IPS-18c (cell line): Measurements from ENCODE around the gene CACNA1D.
"Not testable (repeated sequence)": the region's sequence is repeated elsewhere in the genome, so short reads cannot be mapped to it uniquely, and the experiment has no call there.

ENCODE experiments used
- H3K4me3 ChIP-seq: 2 replicates; pipeline ENCODE4 v1.7.0; 2013; ENCODE audit warnings: low read depth, mild to moderate bottlenecking, low read length, moderate library complexity; ENCODE audit not compliant: insufficient read depth
- H3K9me3 ChIP-seq: one replicate; pipeline ENCODE4 v1.6.1; 2013; ENCODE audit warnings: mild to moderate bottlenecking, low read length, moderate library complexity; ENCODE audit not compliant: control insufficient read depth, insufficient read depth

CACNA1D gene

DNA sequence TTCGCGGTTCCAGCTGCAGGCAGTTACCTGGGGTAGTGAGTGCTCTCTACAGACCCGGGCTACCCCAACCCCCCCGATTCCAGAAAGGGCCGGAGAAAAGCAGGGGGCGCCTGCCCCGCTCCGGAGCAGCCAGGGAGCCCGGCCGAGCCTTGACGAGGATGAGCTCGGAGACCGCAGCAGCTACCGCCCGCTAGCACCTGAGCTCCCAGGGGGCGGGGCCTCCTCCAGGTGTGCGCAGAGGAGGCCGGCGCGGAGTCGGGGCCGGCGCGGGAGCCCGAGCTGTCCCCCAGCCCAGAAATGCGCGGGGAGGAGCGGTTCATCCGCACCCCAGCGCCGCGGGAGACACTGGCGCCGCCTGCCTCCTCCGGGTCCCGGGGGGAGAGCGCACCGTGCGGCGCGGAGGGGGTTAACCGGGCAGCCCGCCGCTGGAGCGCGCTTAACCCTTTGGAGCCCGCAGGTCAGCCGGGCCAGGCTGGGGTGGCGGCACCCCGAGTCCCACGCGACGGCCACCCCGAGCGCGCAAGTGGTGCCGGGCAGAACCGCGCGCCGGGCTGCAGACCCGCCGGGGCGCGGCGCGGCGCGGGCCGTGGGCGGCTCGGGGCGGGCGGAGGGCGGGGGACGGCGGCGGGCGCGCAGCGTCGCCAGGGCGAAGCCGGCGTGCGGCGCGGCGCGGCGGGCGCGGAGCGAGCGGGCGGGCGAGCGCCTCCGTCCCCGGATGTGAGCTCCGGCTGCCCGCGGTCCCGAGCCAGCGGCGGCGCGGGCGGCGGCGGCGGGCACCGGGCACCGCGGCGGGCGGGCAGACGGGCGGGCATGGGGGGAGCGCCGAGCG is at the start of gene CACNA1D:
Gene CACNA1D, plus strand, starts transcription at position 649 of the 829 bp plus-strand sequence. CDS start 556 bp downstream, outside the sequence.
- Histone ChIP-seq H3K9me3 (no peaks in the 10 kb centered on the region), H3K4me3 (peak within 1 kb of the TSS; percentile 59)

DNA sequence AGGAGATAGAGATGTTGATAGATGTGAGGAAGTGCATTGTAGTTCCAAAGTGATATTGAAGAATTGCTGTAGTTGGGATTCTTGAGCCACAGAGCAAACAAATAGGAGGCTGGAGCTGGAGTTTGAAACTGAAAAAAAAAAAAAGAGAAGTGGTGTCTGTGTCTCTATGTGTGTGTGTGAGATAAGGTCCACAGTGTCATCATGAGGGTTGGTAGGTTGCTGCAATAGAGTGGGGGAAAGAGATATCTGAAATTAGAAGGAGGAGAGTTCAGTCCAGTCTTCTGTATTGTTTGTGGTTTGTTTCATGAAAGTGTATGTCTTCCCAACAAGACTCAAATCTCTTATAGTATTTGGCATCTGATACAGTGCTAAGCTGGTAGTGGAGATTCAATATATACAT is 37.3 kb upstream of the CACNA1D start:
- no peak overlapping the region for H3K4me3 ChIP-seq
- no peaks in the 10 kb centered on the region for H3K9me3 ChIP-seq

GRCh38 chr3:53460326-53460725 is 34.1 kb upstream of the CACNA1D start:
- Histone ChIP-seq H3K4me3 (no peak overlapping the region), H3K9me3 (peaks cover 4% of the 10 kb centered on the region)

- H3K9me3 ChIP-seq: peaks cover 4% of the 10 kb centered on the region
- H3K4me3 ChIP-seq: no peak overlapping the region
Observed at GRCh38 chr3:53464424-53464823, 30.0 kb upstream of the CACNA1D start.

GRCh38 chr3:53469758-53470157 is 24.7 kb upstream of the CACNA1D start:
- not testable (repeated sequence) for H3K4me3 ChIP-seq, H3K9me3 ChIP-seq

GRCh38 chr3:53473422-53473821 is 21.0 kb upstream of the CACNA1D start:
- Histone ChIP-seq H3K9me3 (no peaks in the 10 kb centered on the region), H3K4me3 (no peak overlapping the region)

DNA sequence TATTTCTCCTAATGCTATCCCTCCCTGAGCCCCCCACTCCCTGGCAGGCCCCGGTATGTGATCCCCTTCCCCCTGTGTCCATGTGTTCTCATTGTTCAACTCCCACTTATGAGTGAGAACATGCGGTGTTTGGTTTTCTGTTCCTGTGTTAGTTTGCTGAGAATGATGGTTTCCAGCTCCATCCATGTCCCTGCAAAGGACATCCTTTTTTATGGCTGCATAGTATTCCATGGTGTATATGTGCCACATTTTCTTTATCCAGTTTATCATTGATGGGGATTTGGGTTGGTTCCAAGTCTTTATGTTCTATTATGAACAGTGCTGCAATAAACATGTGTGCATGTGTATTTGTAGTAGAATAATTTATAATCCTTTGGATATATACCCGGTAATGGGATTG is 18.0 kb upstream of the CACNA1D start:
- H3K9me3 ChIP-seq, H3K4me3 ChIP-seq: not testable (repeated sequence)

GRCh38 chr3:53477689-53478088 is 16.7 kb upstream of the CACNA1D start:
- H3K9me3 ChIP-seq, H3K4me3 ChIP-seq: not testable (repeated sequence)

DNA sequence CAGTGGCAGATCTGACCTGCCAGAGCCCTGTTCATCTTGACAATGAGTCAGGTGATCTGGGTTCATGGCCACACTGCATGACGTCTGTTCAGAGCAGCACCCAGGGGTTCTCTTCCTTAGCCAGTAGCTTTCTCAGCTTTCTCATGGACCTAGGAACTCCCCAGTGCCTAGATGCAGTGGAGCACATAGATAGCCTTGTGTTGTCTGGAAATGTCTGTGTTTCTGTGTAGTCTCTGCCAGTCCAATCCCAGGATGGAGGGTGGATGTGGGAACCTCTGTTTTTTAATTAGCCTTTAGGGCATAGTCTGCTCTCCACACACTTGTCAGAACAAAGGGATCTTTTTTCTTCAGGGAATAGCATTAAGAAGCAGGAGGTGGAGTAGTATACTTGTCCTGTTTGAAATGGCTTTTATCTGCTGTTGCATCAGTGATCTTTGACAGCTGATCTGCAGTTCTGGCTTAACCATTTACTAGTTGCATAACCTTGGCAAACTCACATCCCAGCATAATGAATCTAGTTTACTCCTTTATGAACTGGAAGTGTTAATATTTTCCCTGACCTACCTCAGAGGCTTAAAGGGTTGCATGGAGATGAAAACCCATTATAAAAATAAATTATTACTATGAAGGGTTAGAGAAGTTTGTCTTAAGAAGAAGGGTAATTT is 16.1 kb upstream of the CACNA1D start:
- Histone ChIP-seq H3K9me3 (no peaks in the 10 kb centered on the region), H3K4me3 (no peak overlapping the region)

DNA sequence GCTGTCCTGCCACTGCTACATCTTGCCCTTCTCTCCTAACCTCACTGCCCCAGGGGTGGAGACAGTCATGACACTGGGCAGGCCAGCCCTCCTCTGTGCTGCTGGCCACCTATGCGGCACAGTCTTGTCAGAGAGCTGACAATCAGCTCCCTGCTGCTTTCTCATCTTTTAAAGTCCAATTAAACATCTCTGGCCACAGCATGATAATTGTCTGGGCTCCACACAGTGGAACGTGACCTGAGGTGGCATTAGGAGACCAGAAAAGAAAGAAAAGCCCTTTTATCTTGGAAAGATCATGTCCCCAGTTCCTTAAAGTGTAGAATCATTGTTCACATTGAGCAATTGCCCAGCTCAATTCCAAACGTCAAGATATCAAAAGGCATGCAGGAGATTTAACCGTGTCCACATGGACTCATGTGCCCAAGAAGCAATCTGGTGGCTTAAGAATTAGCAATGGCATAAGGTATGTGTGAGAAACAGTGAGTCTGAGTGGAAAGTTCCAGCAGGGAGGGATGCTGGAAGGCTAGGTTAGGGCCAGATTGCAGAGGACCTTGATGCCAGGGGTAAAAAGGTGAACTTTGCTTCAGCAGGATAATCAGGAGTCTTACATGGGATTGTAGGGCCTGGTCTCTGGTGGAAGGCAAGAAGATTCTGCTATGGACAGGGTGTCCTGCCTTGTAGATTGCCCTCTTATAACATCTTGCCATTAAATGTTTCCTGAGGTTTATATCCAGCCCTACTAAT is 15.3 kb upstream of the CACNA1D start:
- Histone ChIP-seq H3K9me3 (no peaks in the 10 kb centered on the region), H3K4me3 (no peak overlapping the region)

- Histone ChIP-seq H3K4me3 (no peak overlapping the region), H3K9me3 (no peaks in the 10 kb centered on the region)
Observed at GRCh38 chr3:53482227-53482626, 12.2 kb upstream of the CACNA1D start.

GRCh38 chr3:53483821-53484220 is 10.6 kb upstream of the CACNA1D start:
- H3K9me3 ChIP-seq: no peaks in the 10 kb centered on the region
- no peak overlapping the region for H3K4me3 ChIP-seq

DNA sequence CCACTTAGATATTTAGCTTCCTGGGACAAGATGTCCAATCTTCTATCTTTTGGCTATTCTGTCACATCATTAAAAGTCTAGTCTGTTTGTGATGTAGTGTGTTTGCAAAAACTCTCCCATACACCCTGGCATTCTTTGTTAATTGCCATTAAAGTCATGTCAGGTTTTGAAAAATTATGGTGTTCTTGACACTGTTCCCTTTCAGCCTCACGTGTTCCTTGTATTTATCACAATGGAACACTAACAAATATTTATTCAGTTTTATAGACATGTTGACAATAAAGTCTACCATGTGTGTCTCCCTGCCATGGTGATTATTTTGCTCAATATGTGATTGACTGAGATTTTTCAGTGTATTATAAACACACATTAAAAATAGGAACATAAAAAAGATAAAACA is 9.4 kb upstream of the CACNA1D start:
- H3K4me3 ChIP-seq: no peak overlapping the region

GRCh38 chr3:53485675-53486403 is 8.6 kb upstream of the CACNA1D start:
- no peak overlapping the region for H3K4me3 ChIP-seq
- H3K9me3 ChIP-seq: no peaks in the 10 kb centered on the region

More for the DNA sequence above, 9.4 kb upstream of the CACNA1D start:
- H3K9me3 ChIP-seq: no peaks in the 10 kb centered on the region

- no peak overlapping the region for H3K4me3 ChIP-seq
- no peaks in the 10 kb centered on the region for H3K9me3 ChIP-seq
Observed at GRCh38 chr3:53486961-53487654, 7.3 kb upstream of the CACNA1D start.

DNA sequence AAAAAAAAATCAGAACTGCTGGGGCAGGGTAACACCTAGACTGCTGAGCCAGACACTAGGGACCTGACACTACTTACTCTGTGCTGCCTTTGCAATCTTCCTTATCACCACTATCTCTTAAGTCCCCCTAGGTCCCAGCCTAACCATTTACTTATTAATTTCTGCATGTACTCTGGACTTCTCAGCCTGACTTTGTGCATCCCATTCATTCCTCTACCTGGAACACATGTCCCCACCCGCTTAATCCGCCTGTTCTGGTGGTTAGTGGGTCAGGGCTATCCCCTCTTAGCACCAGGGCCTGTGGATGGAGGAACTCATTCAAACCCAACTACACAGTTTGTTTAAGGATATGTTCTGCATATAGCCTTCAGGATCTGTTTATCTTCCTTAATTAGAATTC is 5.0 kb upstream of the CACNA1D start:
- H3K9me3 ChIP-seq: no peaks in the 10 kb centered on the region
- H3K4me3 ChIP-seq: no peak overlapping the region
